ENCODE results near the gene ALMS1.
"Not testable (repeated sequence)": the region's sequence is repeated elsewhere in the genome, so short reads cannot be mapped to it uniquely, and the experiment has no call there.

ALMS1 gene

DNA sequence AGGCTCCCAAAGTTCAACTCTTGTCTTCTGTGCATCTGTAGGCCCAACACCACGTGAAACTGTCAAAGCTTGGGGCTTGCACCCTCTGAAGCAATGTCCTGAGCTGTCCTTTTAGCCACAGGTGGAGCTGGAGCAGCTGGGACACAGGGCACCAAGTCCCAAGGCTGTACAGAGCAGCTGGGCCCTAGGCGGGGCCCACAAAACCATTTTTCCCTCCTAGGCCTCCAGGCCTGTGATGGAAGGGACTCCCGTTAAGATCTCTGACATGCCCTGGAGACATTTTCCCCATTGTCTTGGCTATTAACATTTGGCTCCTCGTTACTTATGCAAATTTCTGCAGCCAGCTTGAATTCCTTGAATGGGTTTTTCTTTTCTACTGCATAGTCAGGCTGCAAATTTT lies 145.1 kb downstream of the ALMS1 start:
- not testable (repeated sequence) for DNase-seq

DNA sequence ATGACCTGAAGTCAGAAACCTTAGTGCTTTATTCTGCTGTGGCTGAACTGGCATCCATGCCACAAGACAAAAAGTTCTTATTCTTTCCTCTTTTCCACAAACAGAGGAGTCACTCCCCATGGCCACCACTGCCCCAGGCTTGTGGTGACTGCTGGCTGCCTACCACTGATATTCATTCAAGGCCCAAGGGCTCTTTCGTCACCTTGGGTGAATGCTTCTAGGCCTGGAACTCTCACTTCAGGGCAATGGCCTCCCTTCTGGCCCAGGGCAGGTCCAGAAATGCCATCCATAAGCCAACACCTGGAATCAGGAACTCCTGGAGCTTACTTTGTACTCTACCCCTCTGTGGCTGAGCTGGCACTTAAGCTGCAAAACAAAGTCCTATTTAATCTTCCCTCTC lies 146.7 kb downstream of the ALMS1 start:
- no peak for DNase-seq

DNA sequence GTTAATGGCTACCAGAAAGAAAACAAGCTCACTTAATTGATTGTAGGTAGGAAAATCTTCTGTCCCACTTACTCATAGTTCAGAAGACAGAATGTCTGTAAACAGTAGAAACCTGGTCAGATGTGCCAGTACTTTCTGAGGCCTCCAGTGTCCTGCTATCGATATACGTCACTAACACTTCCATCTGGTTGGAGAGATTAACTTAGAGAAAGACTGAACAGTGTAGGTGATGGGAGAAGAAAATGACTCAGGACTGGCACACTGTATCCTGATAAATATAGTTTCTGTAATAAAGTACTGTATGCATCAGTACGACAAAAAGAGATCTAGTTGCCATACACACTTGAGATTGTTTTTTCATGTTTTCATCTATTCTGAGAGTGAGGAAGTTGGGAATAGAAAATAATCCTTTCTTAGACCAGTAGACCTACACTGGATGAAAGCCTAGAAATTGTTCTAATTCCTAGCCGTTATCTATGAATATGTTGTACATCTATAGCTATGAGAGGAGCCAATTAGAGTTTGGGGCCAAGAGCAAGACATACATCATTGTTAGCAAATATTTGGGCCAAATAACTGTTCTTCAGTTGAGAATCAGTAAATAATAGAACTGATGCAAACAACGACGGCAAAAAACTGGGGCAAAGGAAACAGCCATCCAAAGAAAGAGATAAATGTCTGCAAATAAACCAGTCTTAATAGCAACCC lies 150.7 kb downstream of the ALMS1 start:
- DNase-seq, result no peak

DNA sequence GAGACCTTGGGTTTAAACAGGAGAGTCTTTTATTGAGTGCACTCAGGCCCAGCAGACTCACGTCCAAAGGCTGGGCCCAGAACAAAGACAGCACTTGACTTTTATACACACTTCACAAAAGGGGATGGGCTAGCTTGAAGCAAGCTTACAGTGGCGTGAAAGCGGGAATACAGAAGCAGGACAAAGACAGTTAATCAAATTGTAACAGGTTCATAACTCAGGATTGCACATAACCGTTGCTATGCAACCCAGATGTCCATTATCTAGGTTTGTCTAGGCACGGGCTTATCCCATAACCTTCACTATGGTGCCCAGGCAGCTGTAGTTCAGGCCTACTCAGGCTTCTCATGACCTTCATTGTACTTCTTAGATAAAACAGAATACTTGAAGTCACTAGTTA lies 175.2 kb downstream of the ALMS1 start:
- DNase-seq, result not testable (repeated sequence)

DNA sequence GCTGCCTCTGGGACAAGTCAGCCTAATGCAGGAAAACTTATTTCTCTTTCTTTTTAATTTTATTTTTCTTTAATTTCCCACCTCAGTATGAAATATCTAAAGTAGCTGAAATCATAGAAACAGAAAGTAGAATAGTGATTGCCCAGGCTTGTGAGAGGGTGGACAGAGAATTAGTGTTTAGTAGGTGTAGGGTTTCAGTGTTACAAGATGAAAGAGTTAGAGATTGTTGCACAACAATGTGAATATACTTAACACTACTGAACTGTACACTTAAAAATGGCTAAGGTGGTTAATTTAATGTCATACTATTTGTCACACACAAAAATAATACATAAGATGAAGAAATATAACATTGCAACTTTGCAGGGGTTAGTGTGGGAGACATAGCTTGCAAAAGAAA lies 175.8 kb downstream of the ALMS1 start:
- DNase-seq, result no peak

DNA sequence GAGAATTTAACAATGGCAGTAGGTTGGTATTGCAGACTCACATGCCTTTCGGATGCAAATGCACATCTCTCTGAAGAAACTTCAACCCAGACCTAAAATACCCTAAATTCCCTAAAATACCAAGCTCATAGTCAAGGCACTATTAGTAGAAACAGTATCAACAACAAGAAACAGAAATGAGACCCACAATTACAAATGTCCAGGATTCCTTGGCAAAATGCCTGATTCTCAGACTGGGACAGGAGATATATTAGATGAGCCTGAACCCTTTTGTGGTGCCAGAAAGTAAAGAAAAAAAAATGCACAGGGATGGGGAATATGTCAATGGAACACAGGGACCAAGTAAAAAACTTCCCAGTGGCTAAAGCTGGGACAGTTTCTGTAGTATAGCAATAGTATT lies 179.3 kb downstream of the ALMS1 start:
- no peak for DNase-seq

DNA sequence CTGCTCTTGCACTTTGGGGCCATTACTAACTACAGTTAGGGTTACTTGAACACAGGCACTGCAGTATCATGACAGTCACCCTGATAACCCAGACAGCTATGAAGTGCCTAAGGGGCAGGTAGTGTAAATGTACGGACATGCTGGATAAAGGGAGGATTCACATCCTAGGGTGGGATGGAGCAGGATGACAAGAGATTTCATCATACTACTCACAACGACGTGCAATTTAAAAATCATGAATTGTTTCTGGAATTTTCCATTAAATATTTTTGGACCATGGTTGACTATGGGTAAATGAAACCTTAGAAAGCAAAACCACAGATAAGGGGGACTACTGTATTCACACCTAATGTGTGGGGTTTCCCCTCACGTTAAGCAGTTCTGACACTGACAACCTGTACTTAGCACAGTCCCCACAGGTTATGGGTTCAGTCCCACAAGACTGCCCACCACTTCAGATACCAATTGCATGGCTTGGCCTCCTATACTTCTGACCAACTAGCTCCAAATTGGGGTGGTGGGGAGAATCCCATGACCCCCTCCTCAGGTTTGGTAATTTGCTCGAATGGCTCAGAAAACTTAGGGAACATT lies 180.7 kb downstream of the ALMS1 start:
- no peak for DNase-seq

DNA sequence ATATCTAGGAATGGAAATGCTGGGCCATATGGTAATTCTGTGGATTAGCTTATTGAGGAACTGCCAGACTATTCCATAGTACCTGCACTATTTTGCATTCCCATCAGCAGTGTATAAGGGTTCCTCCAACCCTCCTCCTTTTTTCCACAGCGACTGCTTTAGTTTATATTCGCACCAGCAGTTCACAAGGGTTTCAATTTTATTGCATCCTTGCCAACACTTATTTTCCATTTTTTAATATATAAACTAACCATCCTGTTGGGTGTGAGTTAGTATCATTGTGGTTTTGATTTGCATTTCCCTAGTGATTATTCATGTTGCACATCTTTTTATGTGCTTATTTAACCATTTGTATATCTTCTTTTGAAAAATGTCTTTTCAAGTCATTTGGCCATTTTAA lies 189.6 kb downstream of the ALMS1 start:
- no peak for DNase-seq

DNA sequence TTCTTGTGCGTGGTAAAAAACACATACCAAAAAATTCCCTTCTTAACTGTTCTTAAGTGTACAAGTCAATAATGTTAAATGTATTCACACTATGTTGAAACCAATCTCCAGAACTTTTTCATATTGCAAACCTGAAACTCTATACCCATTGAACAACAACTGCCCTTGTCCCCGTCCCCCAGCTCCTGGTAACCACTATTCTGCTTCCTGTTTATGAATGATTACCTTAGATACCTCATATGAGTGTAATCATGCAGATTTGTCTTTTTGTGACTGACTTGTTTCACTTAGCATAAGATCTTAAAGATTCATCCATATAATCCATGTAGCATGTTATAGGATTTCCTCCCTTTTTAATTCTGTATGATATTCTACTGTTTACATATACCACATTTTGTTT lies 196.7 kb downstream of the ALMS1 start:
- DNase-seq, result no peak

DNA sequence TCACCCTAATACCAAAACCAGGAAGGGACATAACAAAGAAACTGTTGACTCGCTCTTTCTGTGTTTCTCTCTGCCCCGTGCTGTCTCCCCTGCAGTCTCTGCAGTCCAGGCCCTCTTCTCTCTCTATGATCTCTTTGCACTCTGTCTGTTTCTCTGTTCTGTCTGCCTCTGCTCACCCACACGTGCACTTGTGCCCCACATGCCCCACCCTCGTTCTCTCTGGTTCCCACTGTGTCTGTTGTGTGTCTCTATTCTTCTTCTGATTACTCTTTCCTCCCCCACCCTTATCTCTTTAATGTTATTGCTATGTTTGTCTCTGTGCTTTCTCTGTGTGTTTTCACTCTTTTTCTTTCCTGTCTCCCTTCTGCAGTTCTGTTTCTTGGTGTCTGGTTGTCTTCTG lies 202.5 kb downstream of the ALMS1 start:
- DNase-seq, result no peak

DNA sequence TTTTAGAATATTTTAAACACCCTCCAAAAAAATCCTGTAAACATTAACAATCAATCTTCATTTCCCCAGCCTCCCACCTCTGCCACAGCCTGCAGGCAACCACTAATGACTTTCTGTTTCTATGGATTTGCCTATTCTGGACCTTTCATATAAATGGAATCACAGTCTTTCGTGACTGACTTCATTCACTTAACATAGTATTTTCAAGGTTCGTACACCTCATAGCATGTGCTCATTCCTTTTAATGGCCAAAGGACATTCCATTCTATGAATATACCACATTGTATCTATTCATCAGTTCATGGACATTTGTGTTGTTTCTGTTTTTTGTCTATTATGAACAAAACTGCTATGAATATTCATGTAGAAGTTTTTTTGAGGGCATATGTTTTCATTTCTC lies 208.0 kb downstream of the ALMS1 start:
- DNase-seq, result no peak

DNA sequence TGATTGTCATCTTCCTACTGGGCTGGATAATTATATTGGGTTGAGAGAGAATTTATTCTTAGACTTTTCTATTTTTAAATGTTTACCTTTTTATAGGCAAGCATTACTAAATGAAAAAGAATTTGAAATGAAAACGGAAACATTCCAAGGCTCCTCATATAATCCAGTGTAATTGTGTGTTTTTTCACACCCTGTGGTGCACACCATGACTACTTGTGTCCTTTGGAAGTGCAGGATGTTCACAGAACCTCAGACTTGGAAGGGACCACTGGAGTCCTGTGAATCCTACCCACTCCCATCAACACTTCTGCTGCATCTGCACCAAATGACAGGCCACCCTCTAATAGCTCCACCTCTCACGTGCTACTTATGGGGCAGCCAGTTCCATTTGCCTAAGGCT lies 208.6 kb downstream of the ALMS1 start:
- DNase-seq, result no peak

DNA sequence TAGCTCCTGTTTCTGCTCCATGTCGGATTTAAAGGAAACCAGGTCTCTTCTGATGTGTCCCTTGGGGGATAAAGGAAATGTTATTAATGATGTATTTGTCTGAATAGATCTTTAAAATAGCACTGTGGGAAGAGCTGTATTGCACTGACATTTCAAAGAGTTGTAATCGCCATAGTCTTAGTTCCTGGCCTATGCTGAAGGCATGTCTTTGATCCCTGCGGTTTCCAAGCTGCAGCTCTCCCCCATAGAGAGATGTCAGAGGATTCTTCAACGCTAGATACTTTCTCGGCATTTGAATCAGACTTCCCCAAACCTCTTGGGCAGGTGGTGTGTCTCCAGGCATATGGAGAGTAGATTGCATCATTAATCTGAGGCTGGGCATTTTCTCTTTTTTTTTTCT lies 216.1 kb downstream of the ALMS1 start:
- no peak for DNase-seq

DNA sequence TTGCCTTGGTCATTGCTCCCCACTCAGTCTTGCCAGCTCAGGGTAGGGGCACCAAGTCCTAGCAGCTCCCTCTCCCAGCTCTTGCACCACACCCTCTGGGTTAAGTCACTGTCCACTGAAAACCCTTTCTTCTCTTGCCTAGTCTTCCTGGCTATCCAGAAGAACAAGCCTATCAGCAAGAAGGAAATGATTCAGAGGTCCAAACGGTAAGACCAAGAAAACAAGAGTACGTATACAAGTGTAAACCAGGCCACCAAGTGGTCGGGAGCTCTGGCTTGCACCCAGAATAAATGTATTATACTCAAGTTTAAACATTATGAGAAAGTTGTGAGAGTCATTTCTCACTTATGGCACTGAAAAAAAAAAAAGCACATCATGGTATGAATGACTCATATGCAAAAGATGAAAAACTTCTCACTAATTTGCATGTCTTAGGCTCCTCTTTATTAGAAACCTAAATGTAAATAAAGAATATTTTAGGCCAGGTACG lies 217.5 kb downstream of the ALMS1 start:
- not testable (repeated sequence) for DNase-seq

DNA sequence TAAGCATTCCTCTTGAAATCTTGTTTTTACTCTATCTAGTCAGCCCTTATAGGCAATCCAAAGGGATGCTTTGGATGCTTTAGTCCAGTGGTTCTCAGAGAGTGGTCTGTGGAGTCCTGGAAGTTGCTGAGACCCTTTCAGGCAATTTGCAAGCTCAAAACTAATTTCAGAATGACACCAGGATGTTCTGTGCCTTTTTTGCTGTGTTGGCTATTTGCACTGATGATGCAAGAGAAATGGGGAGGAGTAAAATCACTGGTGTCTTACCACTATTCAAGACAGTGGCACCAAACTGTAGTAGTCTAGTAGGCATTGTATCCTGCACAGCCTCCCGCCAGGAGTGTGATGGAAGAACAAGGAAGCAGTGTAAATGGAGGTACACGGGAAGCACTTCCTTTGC lies 219.0 kb downstream of the ALMS1 start:
- not testable (repeated sequence) for DNase-seq

DNA sequence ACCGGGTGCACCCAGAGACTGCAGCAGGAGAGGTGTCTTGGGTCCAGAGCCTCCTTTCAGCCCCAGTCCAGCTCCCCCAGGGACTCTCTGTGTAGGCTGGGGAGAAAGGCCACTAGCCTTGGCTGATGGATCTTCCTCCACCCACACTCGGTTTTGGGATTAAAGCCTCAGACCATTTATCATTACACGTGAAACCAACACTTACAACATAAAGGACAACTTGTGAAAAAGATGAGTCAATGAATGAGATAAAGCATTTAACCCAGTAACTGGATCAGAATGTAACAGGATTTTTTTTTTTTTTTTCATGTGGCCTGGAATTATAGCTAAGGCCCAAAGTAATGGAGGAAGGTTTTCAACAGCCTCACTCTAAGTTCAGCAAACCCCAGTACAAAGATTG lies 224.5 kb downstream of the ALMS1 start:
- DNase-seq, result no peak

DNA sequence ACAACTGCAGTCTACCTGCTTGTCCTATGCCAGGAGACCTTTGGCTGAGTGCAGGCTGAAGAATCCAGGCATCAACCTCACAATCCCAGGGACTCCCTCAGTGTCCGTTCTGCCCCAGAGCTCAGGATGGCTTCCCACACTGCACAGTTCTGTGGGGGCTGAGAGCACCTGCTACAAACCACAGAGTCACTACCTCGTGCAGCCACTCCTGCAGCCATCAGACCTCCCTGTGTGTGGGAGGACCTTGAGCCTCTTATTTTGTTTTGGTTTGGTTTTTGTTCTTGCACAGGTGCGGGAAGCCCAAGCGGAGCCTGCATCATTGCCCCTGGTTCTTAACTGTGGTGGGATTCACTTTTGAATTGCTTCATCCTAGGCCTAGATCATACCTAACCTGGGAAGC lies 225.6 kb downstream of the ALMS1 start:
- DNase-seq, result no peak

DNA sequence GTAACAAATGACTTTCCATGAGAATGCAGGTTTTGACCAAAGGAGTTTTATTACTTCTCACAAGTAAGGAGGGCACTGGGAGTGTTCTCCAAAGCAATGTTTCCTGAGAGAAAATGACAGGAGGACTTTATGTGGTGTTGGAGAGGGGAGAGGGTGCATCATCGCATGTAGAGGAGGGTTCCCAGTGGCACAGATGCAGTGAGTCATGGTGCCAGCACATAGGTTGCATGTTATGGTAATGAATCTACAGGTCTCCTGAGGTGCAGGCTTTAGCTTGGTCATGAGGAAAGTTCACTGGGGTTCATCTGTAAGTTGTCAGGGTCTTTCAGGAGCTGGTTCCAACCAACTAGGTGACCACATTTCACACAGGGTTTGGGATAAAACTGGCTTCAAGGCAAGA lies 226.2 kb downstream of the ALMS1 start:
- DNase-seq, result no peak

DNA sequence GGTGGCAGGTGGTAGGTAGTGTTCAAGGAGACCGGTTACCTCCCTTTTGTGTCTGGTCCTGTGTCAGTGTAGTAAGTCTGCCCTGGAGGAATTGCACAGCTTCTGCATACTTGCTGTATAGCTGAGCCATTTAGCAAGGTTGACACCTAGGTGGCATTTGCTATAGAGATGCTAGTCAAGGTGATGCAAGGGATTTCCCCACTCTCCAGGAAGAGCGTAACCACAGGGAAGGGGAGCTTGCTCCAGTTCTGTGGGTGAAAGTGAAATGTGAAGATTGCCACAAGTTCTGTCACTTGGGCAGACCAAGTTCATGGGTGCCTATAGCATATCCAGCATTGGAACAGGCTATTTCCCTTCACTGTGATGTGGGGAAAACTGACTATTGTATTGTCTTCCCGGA lies 228.5 kb downstream of the ALMS1 start:
- no peak for DNase-seq

DNA sequence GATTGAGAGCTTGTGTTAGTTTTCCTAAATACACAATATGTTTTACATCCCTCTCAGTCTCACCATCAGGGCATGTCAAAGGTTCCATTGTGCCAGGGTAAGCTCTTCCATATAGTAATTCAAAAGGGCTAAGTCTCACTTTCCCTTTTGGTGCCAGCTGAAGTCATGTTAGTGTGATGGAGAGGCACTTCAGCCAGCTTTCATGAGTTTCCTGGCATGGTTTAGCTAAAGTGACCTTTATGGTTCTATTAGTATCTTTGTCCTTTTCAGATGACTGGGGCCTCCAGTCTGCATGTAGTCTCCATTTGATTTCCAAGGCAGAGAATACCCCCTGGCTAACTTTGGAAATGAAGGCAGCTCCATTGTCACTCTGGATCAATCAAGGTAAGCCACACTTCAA lies 229.4 kb downstream of the ALMS1 start:
- DNase-seq, result no peak

DNA sequence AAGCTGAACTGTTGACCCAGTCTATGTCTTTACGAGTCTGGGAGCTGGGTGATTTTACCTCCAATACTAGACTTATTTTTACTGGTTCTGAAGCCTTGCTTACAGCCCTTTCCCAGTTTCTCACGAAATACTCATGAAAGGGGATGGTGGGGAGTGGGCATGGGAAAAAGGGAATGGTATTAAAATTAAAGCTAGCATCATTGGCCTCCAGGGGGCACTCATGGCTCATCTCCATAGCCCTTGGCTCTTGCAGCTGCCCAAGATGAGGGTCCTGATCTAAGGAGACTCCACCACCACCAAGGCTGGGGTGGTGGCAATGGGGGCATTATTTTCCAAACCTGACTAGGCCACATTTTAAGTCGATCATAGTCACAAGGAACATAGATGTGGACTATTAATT lies 234.3 kb downstream of the ALMS1 start:
- not testable (repeated sequence) for DNase-seq

DNA sequence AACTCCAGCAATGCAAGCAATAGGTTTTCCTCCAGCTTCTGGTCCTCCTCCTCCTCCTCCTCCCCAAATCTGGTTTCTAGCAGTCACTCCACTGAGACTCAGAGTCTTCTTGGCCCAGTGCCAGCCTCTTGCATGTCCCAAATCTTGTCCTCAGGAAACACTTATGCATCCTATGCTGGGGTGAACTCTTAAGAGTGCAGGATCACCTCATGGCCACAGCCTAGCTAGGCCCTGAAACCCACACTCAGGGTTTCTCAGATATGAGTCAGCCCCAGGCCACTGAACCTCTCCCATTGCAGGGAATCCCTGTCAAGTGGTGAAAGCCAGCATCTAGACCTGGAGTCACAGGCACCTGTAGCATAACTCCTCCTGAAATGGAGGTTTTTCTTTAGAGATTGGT lies 238.4 kb downstream of the ALMS1 start:
- not testable (repeated sequence) for DNase-seq

DNA sequence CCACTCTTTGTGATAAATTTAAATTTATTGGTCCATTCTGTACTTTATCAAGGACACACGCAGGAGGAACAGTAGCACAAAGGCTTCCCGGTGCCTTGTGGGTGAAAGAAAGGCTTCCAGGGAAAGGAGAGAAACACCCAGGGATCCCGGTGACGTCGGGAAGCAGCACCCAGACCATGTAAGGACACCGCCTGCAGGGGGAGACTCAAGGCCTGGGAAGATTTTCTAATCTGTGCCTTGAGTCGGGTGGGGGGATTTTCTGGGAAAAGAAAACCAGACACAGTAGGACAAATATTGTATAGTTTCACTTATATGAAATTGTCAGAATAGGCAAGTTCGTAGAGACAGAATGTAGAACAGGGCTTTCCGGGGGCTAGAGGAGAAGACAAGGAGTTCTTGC lies 239.0 kb downstream of the ALMS1 start:
- not testable (repeated sequence) for DNase-seq

DNA sequence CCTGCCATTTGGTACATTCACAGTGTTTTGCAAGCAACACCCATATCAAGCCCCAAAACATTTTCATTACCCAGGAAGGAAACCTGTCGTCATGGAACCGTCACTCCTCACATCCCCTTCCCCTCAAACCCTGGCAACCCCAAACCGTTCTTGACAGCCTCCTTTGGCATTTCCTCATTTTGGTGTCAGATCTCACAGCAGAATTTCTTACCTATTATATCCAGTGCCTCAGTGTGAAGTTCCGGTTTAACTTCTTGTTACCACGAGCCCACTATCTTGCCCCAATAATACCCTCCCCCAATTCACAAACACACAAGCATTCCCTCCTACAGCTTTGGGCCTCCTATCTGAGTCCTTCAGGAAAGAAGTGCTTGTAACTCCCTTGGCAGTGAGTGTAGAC lies 240.6 kb downstream of the ALMS1 start:
- not testable (repeated sequence) for DNase-seq

DNA sequence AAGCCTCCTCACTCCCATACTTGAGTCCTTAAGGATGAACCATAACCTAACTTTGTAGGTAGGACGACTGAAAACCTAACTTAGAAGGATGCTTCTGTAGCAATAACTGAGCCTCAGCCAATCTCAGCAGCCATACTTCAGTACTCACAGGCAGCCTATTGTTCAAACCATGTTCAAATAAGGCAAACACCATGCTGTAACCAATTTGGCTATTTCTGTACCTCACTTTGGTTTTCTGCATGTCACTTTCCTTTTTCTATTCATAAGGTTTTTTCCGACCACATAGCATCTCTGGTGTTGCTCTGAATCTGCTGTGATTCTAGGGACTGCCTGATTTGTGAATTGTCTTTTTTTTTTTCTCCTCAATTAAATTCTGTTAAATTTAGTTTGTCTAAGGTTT lies 242.9 kb downstream of the ALMS1 start:
- not testable (repeated sequence) for DNase-seq

All from stimulated activated CD4-positive, alpha-beta T cell treated with anti-CD3 and anti-CD28 coated beads, Interleukin-4, amount 100 ng/mL, for 1 hour (primary cell).